Activated CD4-positive, CD25-positive, alpha-beta regulatory T cell treated with anti-CD3 and anti-CD28 coated beads, Interleukin-2, amount 50 U/mL, for 72 hours (primary cell): ENCODE measurements around the gene COPB1.

Experiments used
- DNase-seq: peaks from one replicate; pipeline ENCODE4 v3.0.0; 2021

The COPB1 gene

GRCh38 chr11:14424096-14424495 lies 75.5 kb downstream of the COPB1 start:
- no peak for DNase-seq

GRCh38 chr11:14423633-14424032 lies 76.0 kb downstream of the COPB1 start:
- DNase-seq: no peak

- DNase-seq: no peak
Observed at GRCh38 chr11:14422814-14423182, 76.8 kb downstream of the COPB1 start.

- DNase-seq: no peak
Observed at GRCh38 chr11:14422052-14422813, 77.4 kb downstream of the COPB1 start.

- DNase-seq: no peak
Observed at GRCh38 chr11:14420223-14420622, 79.4 kb downstream of the COPB1 start.

GRCh38 chr11:14418801-14419417 lies 80.7 kb downstream of the COPB1 start:
- DNase-seq: no peak

- no peak for DNase-seq
Observed at GRCh38 chr11:14417617-14418374, 81.8 kb downstream of the COPB1 start.

GRCh38 chr11:14417186-14417585 lies 82.4 kb downstream of the COPB1 start:
- DNase-seq: no peak

GRCh38 chr11:14414470-14415461 lies 84.8 kb downstream of the COPB1 start:
- peak; percentile 62 for DNase-seq

GRCh38 chr11:14413307-14414069 lies 86.1 kb downstream of the COPB1 start:
- no peak for DNase-seq

- DNase-seq: no peak
Observed at GRCh38 chr11:14411818-14412217, 87.8 kb downstream of the COPB1 start.

- no peak for DNase-seq
Observed at GRCh38 chr11:14409891-14410290, 89.7 kb downstream of the COPB1 start.

GRCh38 chr11:14408612-14409011 lies 91.0 kb downstream of the COPB1 start:
- no peak for DNase-seq
